OCI-LY3 (cell line): ENCODE results near the gene ZRANB1.

ENCODE experiments used
- H2AFZ ChIP-seq: fragments of 200-600, 300-600 bp; shearing (Covaris generic); 2 replicates; pipeline ENCODE4 v1.6.0; 2014; ENCODE audit warnings: antibody characterized with exemption, low read depth, low read length
- H3K27ac ChIP-seq: fragments of 200-600, 300-600 bp; sonication (generic); 2 replicates; pipeline ENCODE4 v1.5.1; 2014; ENCODE audit warnings: mild to moderate bottlenecking, low read length, moderate library complexity, mixed read lengths
- H3K27me3 ChIP-seq: fragments of 200-600, 300-600 bp; sonication (generic); 2 replicates; pipeline ENCODE4 v1.6.1; 2014; ENCODE audit warnings: low read depth, low read length, mixed read lengths
- H3K36me3 ChIP-seq: fragments of 200-600, 300-600 bp; sonication (generic); replicated peaks from 2 replicates; pipeline ENCODE3; 2014; ENCODE audit warnings: low read depth, low read length, mixed read lengths
- H3K4me1 ChIP-seq: fragments of 300-600, 200-600 bp; sonication (generic); 2 replicates; pipeline ENCODE4 v1.6.1; 2014; ENCODE audit warnings: low read length, mixed read lengths
- H3K4me2 ChIP-seq: fragments of 200-600, 300-600 bp; sonication (generic); 2 replicates; pipeline ENCODE4 v1.6.1; 2014; ENCODE audit warnings: low read length, mixed read lengths
- H3K4me3 ChIP-seq: fragments of 300-600, 200-600 bp; sonication (generic); 2 replicates; pipeline ENCODE4 v1.5.1; 2014; ENCODE audit warnings: antibody characterized with exemption, mild to moderate bottlenecking, low read length, moderate library complexity
- H3K79me2 ChIP-seq: fragments of 300-600, 200-600 bp; shearing (Covaris generic); 2 replicates; pipeline ENCODE4 v1.6.1; 2014; ENCODE audit warnings: mild to moderate bottlenecking, low read length, mixed read lengths
- H3K9ac ChIP-seq: fragments of 300-600, 200-600 bp; shearing (Covaris generic); 2 replicates; pipeline ENCODE4 v1.6.0; 2014; ENCODE audit warnings: mild to moderate bottlenecking, low read length, moderate library complexity
- H3K9me3 ChIP-seq: fragments of 200-600, 300-600 bp; shearing (Covaris generic); 2 replicates; pipeline ENCODE4 v1.6.1; 2014; ENCODE audit warnings: low read length, mixed read lengths; ENCODE audit not compliant: insufficient read depth
- H4K20me1 ChIP-seq: fragments of 200-600, 300-600 bp; sonication (generic); 2 replicates; pipeline ENCODE4 v1.6.1; 2016; ENCODE audit warnings: low read length, mixed read lengths; ENCODE audit not compliant: insufficient read depth
- EZH2phosphoT487 ChIP-seq: fragments of 200-600 bp; shearing (Covaris generic); IDR thresholded peaks from 2 replicates; pipeline ENCODE4 v1.6.1; 2018; ENCODE audit warnings: antibody characterized with exemption, mixed run types, low read depth
- TF ChIP-seq, protein P1 (sequence below): fragments of 200-600, 300-600 bp; sonication (generic); IDR thresholded peaks from 2 replicates; pipeline ENCODE4 v1.5.1; 2014; ENCODE audit warnings: antibody characterized with exemption, low read length, low read depth

The ZRANB1 gene

DNA sequence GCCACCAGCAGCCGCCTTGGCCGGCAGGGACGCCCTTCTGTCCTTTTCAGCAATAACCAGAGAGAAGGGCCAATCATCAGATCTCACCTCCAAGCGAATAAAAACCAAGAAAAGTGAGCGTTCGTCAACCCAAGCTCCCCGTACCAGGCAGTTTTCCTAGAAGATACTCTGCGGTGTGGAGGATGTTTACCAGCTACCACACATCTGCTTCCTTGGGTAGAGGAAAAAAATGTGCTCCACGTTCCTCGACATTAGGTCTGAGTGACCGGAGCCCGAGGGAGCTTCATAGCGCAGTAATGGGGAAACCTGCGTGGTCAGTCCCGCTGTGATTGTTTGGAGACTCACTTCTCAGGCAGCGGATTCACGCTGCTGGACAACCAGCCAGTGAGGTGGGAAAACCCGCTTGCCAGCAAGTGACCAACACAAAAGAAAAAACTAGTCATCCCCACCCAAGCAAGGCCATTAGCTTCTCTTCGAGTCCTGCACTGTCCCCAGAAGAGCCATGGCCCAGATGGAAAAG is 73.0 kb downstream of the ZRANB1 start:
- TF ChIP-seq, protein P1, sequence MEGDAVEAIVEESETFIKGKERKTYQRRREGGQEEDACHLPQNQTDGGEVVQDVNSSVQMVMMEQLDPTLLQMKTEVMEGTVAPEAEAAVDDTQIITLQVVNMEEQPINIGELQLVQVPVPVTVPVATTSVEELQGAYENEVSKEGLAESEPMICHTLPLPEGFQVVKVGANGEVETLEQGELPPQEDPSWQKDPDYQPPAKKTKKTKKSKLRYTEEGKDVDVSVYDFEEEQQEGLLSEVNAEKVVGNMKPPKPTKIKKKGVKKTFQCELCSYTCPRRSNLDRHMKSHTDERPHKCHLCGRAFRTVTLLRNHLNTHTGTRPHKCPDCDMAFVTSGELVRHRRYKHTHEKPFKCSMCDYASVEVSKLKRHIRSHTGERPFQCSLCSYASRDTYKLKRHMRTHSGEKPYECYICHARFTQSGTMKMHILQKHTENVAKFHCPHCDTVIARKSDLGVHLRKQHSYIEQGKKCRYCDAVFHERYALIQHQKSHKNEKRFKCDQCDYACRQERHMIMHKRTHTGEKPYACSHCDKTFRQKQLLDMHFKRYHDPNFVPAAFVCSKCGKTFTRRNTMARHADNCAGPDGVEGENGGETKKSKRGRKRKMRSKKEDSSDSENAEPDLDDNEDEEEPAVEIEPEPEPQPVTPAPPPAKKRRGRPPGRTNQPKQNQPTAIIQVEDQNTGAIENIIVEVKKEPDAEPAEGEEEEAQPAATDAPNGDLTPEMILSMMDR, result no peak
- TF ChIP-seq EZH2phosphoT487, result no peak
- Histone ChIP-seq H3K4me3 (no peak overlapping the region), H3K36me3 (no peaks in the 10 kb centered on the region), H3K27ac (no peak overlapping the region), H3K4me2 (no peak overlapping the region), H3K9ac (no peak overlapping the region), H3K79me2 (no peaks in the 10 kb centered on the region), H3K27me3 (0 out of 2 replicates have a peak, but pooled peaks cover 4% of the 10 kb centered on the region), H2AFZ (no peak overlapping the region), H3K4me1 (no peaks in the 10 kb centered on the region), H4K20me1 (no peaks in the 10 kb centered on the region), H3K9me3 (no peaks in the 10 kb centered on the region)

DNA sequence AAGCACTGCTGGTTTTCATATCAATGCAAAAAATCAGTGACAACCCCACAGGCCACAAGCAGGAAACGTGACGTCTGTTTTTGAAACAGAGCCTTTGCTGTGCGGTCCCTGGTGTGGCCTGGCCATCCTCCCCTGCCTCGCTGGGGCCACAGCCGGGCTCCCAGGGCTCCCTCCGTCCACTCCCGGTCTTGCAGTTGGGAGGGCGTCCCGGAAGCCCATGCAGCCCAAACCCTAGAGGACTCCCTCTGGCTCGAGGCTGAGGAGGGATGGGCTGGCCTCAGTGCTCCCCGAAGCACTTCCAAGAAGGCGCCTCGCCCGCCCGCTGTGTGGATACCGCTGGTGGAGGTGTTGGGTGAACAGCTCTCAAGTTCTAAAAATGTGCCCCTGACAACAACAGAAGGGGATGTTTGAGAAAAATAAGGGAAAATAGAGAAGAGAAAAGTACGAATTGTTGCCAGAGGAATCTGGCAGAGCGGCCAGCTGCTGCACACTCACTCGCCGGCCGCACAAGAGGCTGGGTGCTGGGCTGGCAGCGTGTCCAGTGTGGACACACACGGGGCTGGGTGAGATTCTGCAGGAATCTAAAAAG is 73.5 kb downstream of the ZRANB1 start:
- Histone ChIP-seq H3K27me3 (0 out of 2 replicates have a peak, but pooled peaks cover under 1% of the 10 kb centered on the region), H3K4me2 (no peak overlapping the region), H3K4me3 (no peak overlapping the region), H3K4me1 (no peaks in the 10 kb centered on the region), H2AFZ (no peak overlapping the region), H3K9me3 (no peaks in the 10 kb centered on the region), H3K36me3 (no peaks in the 10 kb centered on the region), H3K79me2 (no peaks in the 10 kb centered on the region), H3K27ac (no peak overlapping the region), H4K20me1 (no peaks in the 10 kb centered on the region), H3K9ac (no peak overlapping the region)
- TF ChIP-seq EZH2phosphoT487, result no peak
- TF ChIP-seq, protein P1, result no peak

DNA sequence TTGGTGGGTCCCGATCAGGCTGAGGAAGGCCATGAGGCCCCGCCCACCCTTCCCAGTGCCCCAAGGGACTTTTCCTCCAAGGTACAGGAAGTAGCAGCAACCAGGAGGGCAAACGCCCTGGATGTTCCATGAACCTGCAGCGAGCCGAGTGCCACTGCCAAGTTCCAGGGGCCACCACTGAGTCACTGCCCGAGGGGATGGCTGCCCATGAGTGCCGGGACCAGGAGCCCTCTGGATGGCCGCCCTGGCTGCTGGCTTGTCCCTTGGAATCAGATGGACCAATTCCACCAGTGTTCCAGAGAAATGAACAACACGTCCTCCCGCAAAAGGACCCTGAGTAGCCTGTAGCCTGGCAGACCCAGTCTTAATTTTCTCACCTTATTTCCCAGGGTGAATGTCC is 74.2 kb downstream of the ZRANB1 start:
- Histone ChIP-seq H3K27me3 (no peaks in the 10 kb centered on the region), H3K36me3 (no peaks in the 10 kb centered on the region), H2AFZ (no peak overlapping the region), H3K27ac (no peak overlapping the region), H3K4me3 (no peak overlapping the region), H3K4me1 (no peaks in the 10 kb centered on the region), H4K20me1 (no peaks in the 10 kb centered on the region), H3K79me2 (no peaks in the 10 kb centered on the region), H3K9me3 (no peaks in the 10 kb centered on the region), H3K4me2 (no peak overlapping the region), H3K9ac (no peak overlapping the region)
- TF ChIP-seq, protein P1, result no peak
- TF ChIP-seq EZH2phosphoT487, result no peak

DNA sequence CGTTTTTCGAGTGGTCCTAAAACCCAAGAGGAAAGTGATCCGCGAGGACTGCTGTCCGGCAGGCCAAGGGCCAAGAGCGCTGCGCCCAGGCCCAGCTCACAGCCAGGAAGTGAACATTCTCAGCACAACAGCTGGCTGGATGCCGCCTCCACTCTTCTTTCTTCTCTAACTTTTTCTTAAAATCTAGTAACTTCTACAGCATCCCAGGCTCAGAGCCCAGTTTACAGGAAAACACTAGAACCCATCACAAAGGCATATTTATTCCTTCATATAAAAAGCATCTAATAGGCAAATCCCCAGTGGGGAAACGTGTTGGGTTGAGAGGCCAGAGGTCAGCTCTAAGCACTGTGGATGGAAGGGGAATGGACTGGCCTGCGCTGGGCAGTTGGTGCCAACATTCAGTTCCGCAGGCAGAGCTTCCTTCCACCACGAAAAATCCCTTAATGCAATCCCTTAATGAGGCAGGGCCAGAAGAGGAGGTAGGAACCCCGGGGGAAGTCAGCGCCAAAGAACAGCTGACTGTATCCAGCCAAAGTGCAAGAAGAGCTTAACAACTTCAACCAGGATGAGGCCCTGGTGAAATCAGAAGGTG is 74.8 kb downstream of the ZRANB1 start:
- TF ChIP-seq, protein P1, result no peak
- no peak for TF ChIP-seq EZH2phosphoT487
- no peaks in the 10 kb centered on the region for H3K27me3 ChIP-seq
- no peak overlapping the region for H2AFZ ChIP-seq

More for the DNA sequence above, 74.8 kb downstream of the ZRANB1 start:
- Histone ChIP-seq H3K27ac (no peak overlapping the region), H4K20me1 (no peaks in the 10 kb centered on the region), H3K9me3 (no peaks in the 10 kb centered on the region), H3K4me1 (no peaks in the 10 kb centered on the region), H3K79me2 (no peaks in the 10 kb centered on the region), H3K9ac (no peak overlapping the region), H3K4me3 (no peak overlapping the region), H3K36me3 (no peaks in the 10 kb centered on the region), H3K4me2 (no peak overlapping the region)
